Muscle layer of duodenum (tissue), 2 donors: Measurements from ENCODE around the gene QRICH2.

Experiments used
- H3K27ac ChIP-seq: one replicate; pipeline ENCODE4 v1.7.0; 2013; ENCODE audit warnings: mild to moderate bottlenecking, low read length
- H3K27me3 ChIP-seq: one replicate; pipeline ENCODE4 v1.7.0; 2013; ENCODE audit warnings: low read depth, mild to moderate bottlenecking, control low read depth, low read length
- H3K36me3 ChIP-seq, 2 donors: one replicate each; pipeline ENCODE4 v1.7.0; 2013; ENCODE audit warnings: low read length in 2 of 2, control low read depth in 1 of 2, mild to moderate bottlenecking in 1 of 2; ENCODE audit not compliant: insufficient read depth in 2 of 2, control insufficient read depth in 1 of 2
- H3K4me1 ChIP-seq, 2 donors: one replicate each; pipeline ENCODE4 v1.7.0; 2013; ENCODE audit warnings: low read length in 2 of 2, mild to moderate bottlenecking in 2 of 2, control low read depth in 1 of 2, moderate library complexity in 1 of 2; ENCODE audit not compliant: insufficient read depth in 2 of 2, control insufficient read depth in 1 of 2
- H3K4me3 ChIP-seq, 2 donors: one replicate each; pipeline ENCODE4 v1.7.0; 2013; ENCODE audit warnings: low read length in 2 of 2, low read depth in 1 of 2, mild to moderate bottlenecking in 1 of 2
- H3K9me3 ChIP-seq, 2 donors: one replicate each; pipeline ENCODE4 v1.7.0; 2013; ENCODE audit warnings: low read length in 2 of 2, control low read depth in 1 of 2, mild to moderate bottlenecking in 1 of 2; ENCODE audit not compliant: control insufficient read depth in 1 of 2
- donor health status: healthy.

Gene QRICH2

GRCh38 chr17:76276069-76276431 is 32.0 kb downstream of the QRICH2 start:
- Histone ChIP-seq H3K27ac (no peak overlapping the region), H3K27me3 (no peaks in the 10 kb centered on the region), H3K4me1 (peaks cover 0 to 29% of the 10 kb centered on the region in 2 donors), H3K9me3 (no peaks in the 10 kb centered on the region), H3K36me3 (no peaks in the 10 kb centered on the region), H3K4me3 (no peak overlapping the region)

GRCh38 chr17:76275382-76276068 is 32.6 kb downstream of the QRICH2 start:
- no peak overlapping the region for H3K4me3 ChIP-seq
- H3K4me1 ChIP-seq = peaks cover 0 to 32% of the 10 kb centered on the region in 2 donors
- H3K36me3 ChIP-seq = peaks cover 0 to 5% of the 10 kb centered on the region in 2 donors
- H3K27ac ChIP-seq = no peak overlapping the region
- H3K27me3 ChIP-seq = no peaks in the 10 kb centered on the region
- no peaks in the 10 kb centered on the region for H3K9me3 ChIP-seq

GRCh38 chr17:76274112-76274956 is 33.7 kb downstream of the QRICH2 start:
- Histone ChIP-seq H3K36me3 (peaks cover 0 to 5% of the 10 kb centered on the region in 2 donors), H3K27ac (no peak overlapping the region), H3K4me3 (no peak overlapping the region), H3K4me1 (peaks cover 0 to 30% of the 10 kb centered on the region in 2 donors), H3K9me3 (no peaks in the 10 kb centered on the region), H3K27me3 (no peaks in the 10 kb centered on the region)

- H3K36me3 ChIP-seq = peaks cover 0 to 9% of the 10 kb centered on the region in 2 donors
Measured at GRCh38 chr17:76273445-76274111, 34.5 kb downstream of the QRICH2 start.

GRCh38 chr17:76272541-76273444 is 35.3 kb downstream of the QRICH2 start:
- peaks cover 0 to 9% of the 10 kb centered on the region in 2 donors for H3K36me3 ChIP-seq
- H3K27ac ChIP-seq = no peak overlapping the region
- peaks cover 4 to 41% of the 10 kb centered on the region in 2 donors for H3K4me1 ChIP-seq
- H3K4me3 ChIP-seq = peak overlapping the region in 1 of 2 donors; percentile 52
- H3K9me3 ChIP-seq = no peaks in the 10 kb centered on the region
- H3K27me3 ChIP-seq = no peaks in the 10 kb centered on the region

More at GRCh38 chr17:76273445-76274111, 34.5 kb downstream of the QRICH2 start:
- no peaks in the 10 kb centered on the region for H3K27me3 ChIP-seq
- peaks cover 0 to 33% of the 10 kb centered on the region in 2 donors for H3K4me1 ChIP-seq
- no peak overlapping the region for H3K4me3 ChIP-seq
- H3K27ac ChIP-seq = no peak overlapping the region
- no peaks in the 10 kb centered on the region for H3K9me3 ChIP-seq

GRCh38 chr17:76271669-76272540 is 36.2 kb downstream of the QRICH2 start:
- H3K27ac ChIP-seq = peak overlapping the region; percentile 31
- peaks cover 6 to 49% of the 10 kb centered on the region in 2 donors for H3K4me1 ChIP-seq
- no peaks in the 10 kb centered on the region for H3K27me3 ChIP-seq
- H3K9me3 ChIP-seq = no peaks in the 10 kb centered on the region
- H3K4me3 ChIP-seq = peak overlapping the region; percentile 50 to 52
- peaks cover 0 to 9% of the 10 kb centered on the region in 2 donors for H3K36me3 ChIP-seq

- H3K9me3 ChIP-seq = no peaks in the 10 kb centered on the region
- peaks cover 6 to 56% of the 10 kb centered on the region in 2 donors for H3K4me1 ChIP-seq
- H3K27ac ChIP-seq = peak overlapping the region; percentile 31
- H3K4me3 ChIP-seq = peak overlapping the region; percentile 50 to 52
- H3K36me3 ChIP-seq = peaks cover 0 to 9% of the 10 kb centered on the region in 2 donors
- no peaks in the 10 kb centered on the region for H3K27me3 ChIP-seq
Measured at GRCh38 chr17:76270770-76271668, 37.1 kb downstream of the QRICH2 start.

- H3K4me1 ChIP-seq = peaks cover 6 to 56% of the 10 kb centered on the region in 2 donors
- no peaks in the 10 kb centered on the region for H3K9me3 ChIP-seq
- H3K27ac ChIP-seq = no peak overlapping the region
- no peaks in the 10 kb centered on the region for H3K27me3 ChIP-seq
- peaks cover 0 to 9% of the 10 kb centered on the region in 2 donors for H3K36me3 ChIP-seq
- H3K4me3 ChIP-seq = no peak overlapping the region
Measured at GRCh38 chr17:76270127-76270592, 37.9 kb downstream of the QRICH2 start.
